ENCODE data around the gene CAMTA1. TPM values are rescaled to one million over a fixed set of nuclear protein-coding genes. Genes with fewer than 3 reads are reported as not detected.

The CAMTA1 gene
- total RNA-seq, 1 donor from 2014 or later: 114 TPM

- DNase-seq (ENCODE audit: low spot score): no peak
- intact Hi-C loops (cut with DNase I): no loop called here
These were observed 477.4 kb downstream of the CAMTA1 start for GRCh38 chr1:7262611-7263010.

GRCh38 chr1:7263021-7263960 lies 478.0 kb downstream of the CAMTA1 start:
- no peak for DNase-seq (ENCODE audit: low spot score)
- intact Hi-C loops (cut with DNase I): no loop called here

GRCh38 chr1:7264101-7264500 lies 478.8 kb downstream of the CAMTA1 start:
- DNase-seq (ENCODE audit: low spot score): no peak
- intact Hi-C loops (cut with DNase I): no loop called here

GRCh38 chr1:7265771-7266371 lies 480.6 kb downstream of the CAMTA1 start:
- intact Hi-C loops (cut with DNase I): no loop called here
- no peak for DNase-seq (ENCODE audit: low spot score)

- intact Hi-C loops (cut with DNase I): no loop called here
- no peak for DNase-seq (ENCODE audit: low spot score)
These were observed 481.3 kb downstream of the CAMTA1 start for GRCh38 chr1:7266561-7266960.

GRCh38 chr1:7267493-7267892 lies 482.2 kb downstream of the CAMTA1 start:
- DNase-seq (ENCODE audit: low spot score): no peak
- intact Hi-C loops (cut with DNase I): no loop called here

GRCh38 chr1:7268983-7269382 lies 483.7 kb downstream of the CAMTA1 start:
- intact Hi-C loops (cut with DNase I): no loop called here
- DNase-seq (ENCODE audit: low spot score): no peak

GRCh38 chr1:7269525-7269924 lies 484.3 kb downstream of the CAMTA1 start:
- intact Hi-C loops (cut with DNase I): no loop called here
- no peak for DNase-seq (ENCODE audit: low spot score)

- no peak for DNase-seq (ENCODE audit: low spot score)
- intact Hi-C loops (cut with DNase I): no loop called here
These were observed 489.0 kb downstream of the CAMTA1 start for GRCh38 chr1:7274256-7274655.

- intact Hi-C loops (cut with DNase I): no loop called here
- no peak for DNase-seq (ENCODE audit: low spot score)
These were observed 492.8 kb downstream of the CAMTA1 start for GRCh38 chr1:7278045-7278444.

- intact Hi-C loops (cut with DNase I): no loop called here
- DNase-seq (ENCODE audit: low spot score): peak; percentile 9
These were observed 493.8 kb downstream of the CAMTA1 start for GRCh38 chr1:7278827-7279765.

- no peak for DNase-seq (ENCODE audit: low spot score)
- intact Hi-C loops (cut with DNase I): no loop called here
These were observed 494.5 kb downstream of the CAMTA1 start for GRCh38 chr1:7279769-7280168.

- intact Hi-C loops (cut with DNase I): no loop called here
These were observed 495.2 kb downstream of the CAMTA1 start for GRCh38 chr1:7280347-7280960.

GRCh38 chr1:7281821-7282220 lies 496.6 kb downstream of the CAMTA1 start:
- DNase-seq (ENCODE audit: low spot score): no peak
- intact Hi-C loops (cut with DNase I): no loop called here

More at GRCh38 chr1:7280347-7280960, 495.2 kb downstream of the CAMTA1 start:
- DNase-seq (ENCODE audit: low spot score): no peak

- intact Hi-C loops (cut with DNase I): no loop called here
- no peak for DNase-seq (ENCODE audit: low spot score)
These were observed 499.7 kb downstream of the CAMTA1 start for GRCh38 chr1:7284839-7285435.

- intact Hi-C loops (cut with DNase I): no loop called here
- DNase-seq (ENCODE audit: low spot score): no peak
These were observed 500.7 kb downstream of the CAMTA1 start for GRCh38 chr1:7285856-7286454.

GRCh38 chr1:7287013-7287412 lies 501.8 kb downstream of the CAMTA1 start:
- intact Hi-C loops (cut with DNase I): no loop called here
- DNase-seq (ENCODE audit: low spot score): no peak

GRCh38 chr1:7288992-7289391 lies 503.7 kb downstream of the CAMTA1 start:
- intact Hi-C loops (cut with DNase I): no loop called here
- DNase-seq (ENCODE audit: low spot score): no peak

GRCh38 chr1:7289694-7290093 lies 504.4 kb downstream of the CAMTA1 start:
- intact Hi-C loops (cut with DNase I): loop anchor here (2.0 to 5.0 kb wide), 4 partner anchors 53 to 358 kb away; no protein-coding TSS in a partner anchor
- no peak for DNase-seq (ENCODE audit: low spot score)
